HFFc6 (cell line): ENCODE results near the gene CFAP77. TPM values are rescaled to one million over a fixed set of nuclear protein-coding genes. Genes with fewer than 3 reads are reported as not detected.

Source experiments
- DNase-seq: peaks from one replicate; pipeline ENCODE4 v3.0.0-alpha.2; 2018
- H3K27ac Mint-ChIP-seq: 2 replicates; pipeline ENCODE4 v1.8.0; 2020; ENCODE audit warnings: mild to moderate bottlenecking, mixed read lengths
- H3K27me3 Mint-ChIP-seq: 2 replicates; pipeline ENCODE4 v1.8.0; 2021; ENCODE audit warnings: mild to moderate bottlenecking, moderate library complexity, mixed read lengths; ENCODE audit not compliant: insufficient read depth
- H3K36me3 Mint-ChIP-seq: 2 replicates; pipeline ENCODE4 v1.8.0; 2021; ENCODE audit warnings: low read depth, mixed read lengths
- H3K4me1 Mint-ChIP-seq: 2 replicates; pipeline ENCODE4 v1.8.0; 2020; ENCODE audit warnings: low read depth, mixed read lengths
- H3K4me3 Mint-ChIP-seq: 2 replicates; pipeline ENCODE4 v1.8.0; 2020; ENCODE audit warnings: mild to moderate bottlenecking, moderate library complexity, mixed read lengths
- H3K9me3 Mint-ChIP-seq: 2 replicates; pipeline ENCODE4 v1.8.0; 2020; ENCODE audit warnings: mild to moderate bottlenecking, mixed read lengths
- total RNA-seq, 6 experiments: library from RNA; stranded (reverse); fragmentation: NEBNext Ultra II Directional; extraction: Animal tissue kit (Norgen Biotek cat#: 25700); gene quantifications; 2 replicates in 1 of 6; 3 replicates in 5 of 6; pipeline ENCODE4 v1.2.3, GENCODE V29; 2021
- TF ChIP-seq, protein P1 (sequence below): fragments of 200-600 bp; sonication (generic); IDR thresholded peaks from 2 replicates; pipeline ENCODE4 v1.5.0; 2021; ENCODE audit warnings: antibody characterized with exemption, mild to moderate bottlenecking

Gene CFAP77
- total RNA-seq, 6 experiments from 2014 or later = not detected

DNA sequence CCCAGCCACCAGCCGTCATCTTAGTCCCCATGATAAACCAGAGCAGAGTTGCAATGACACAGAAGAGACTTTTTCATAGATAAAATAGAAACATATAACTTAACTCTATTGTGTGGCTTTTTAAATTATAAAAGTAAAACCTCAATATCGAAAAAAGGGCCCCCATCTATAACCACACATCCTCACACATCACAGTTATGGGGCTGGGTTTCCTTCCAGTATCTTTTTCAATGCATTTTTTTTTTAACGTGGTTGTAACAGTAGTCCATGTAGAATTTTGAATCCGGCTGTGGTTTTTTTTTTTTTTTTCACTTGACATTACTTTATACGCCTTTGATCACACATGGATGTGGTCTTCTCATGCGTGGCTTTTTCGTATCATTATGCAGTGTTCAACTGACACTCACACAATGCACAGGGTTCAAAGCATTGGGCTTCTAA, 77.4 kb downstream of the CFAP77 start:
- Mint-ChIP-seq H3K27ac (no peak overlapping the region), H3K36me3 (no peaks in the 10 kb centered on the region), H3K9me3 (no peaks in the 10 kb centered on the region), H3K4me1 (no peaks in the 10 kb centered on the region), H3K27me3 (peaks cover 64% of the 10 kb centered on the region), H3K4me3 (no peak overlapping the region)
- TF ChIP-seq, protein P1, sequence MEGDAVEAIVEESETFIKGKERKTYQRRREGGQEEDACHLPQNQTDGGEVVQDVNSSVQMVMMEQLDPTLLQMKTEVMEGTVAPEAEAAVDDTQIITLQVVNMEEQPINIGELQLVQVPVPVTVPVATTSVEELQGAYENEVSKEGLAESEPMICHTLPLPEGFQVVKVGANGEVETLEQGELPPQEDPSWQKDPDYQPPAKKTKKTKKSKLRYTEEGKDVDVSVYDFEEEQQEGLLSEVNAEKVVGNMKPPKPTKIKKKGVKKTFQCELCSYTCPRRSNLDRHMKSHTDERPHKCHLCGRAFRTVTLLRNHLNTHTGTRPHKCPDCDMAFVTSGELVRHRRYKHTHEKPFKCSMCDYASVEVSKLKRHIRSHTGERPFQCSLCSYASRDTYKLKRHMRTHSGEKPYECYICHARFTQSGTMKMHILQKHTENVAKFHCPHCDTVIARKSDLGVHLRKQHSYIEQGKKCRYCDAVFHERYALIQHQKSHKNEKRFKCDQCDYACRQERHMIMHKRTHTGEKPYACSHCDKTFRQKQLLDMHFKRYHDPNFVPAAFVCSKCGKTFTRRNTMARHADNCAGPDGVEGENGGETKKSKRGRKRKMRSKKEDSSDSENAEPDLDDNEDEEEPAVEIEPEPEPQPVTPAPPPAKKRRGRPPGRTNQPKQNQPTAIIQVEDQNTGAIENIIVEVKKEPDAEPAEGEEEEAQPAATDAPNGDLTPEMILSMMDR = no peak
- DNase-seq = no peak

DNA sequence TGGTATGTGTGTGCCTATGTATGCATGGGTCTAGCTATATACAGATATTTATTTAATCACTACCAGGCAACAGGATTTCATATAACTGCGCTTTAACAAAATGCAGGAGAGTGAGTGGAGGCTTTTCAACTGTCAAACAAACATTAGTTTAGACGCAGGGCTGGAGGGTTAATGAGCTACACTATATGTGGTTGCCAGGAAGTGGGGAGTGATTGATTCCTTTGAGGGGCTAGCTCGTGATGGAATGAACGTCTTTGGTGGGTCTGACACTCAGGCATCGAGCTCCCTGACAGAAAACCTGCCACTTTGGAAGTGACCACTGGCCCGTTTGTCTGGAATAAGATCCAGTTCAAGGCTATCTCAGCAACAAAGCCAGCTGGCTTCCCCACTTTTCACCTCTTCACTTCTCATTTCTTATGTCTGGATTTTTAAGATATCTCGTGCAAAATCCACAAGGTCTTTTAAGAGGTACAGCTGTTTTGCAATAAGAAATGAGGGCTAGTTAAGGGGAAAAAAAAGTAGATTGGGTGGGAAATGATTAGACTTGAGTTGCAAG, 78.0 kb downstream of the CFAP77 start:
- no peaks in the 10 kb centered on the region for H3K4me1 Mint-ChIP-seq

DNA sequence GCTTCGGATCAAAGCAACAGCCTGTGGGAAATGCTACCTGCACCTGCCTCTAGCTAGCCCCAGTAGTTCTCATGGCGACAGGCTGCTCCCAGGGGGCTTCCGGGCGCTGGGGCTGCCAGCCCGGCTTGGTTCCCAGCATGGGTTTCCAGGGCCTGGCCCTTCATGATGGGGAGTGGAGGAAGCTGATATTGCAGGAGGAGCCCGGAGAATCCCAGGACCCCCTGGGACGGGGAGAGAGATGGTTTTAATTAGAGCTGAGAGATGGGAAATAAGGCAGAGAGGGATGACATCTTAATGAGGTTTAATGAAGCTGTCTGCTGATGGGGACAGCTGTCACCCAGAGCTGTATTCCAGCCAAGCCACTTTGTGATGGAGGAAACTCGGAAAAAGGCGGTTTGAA, 78.6 kb downstream of the CFAP77 start:
- TF ChIP-seq, protein P1 = no peak
- no peak overlapping the region for H3K4me3 Mint-ChIP-seq
- no peaks in the 10 kb centered on the region; the same call in 1 of the 2 replicates for H3K9me3 Mint-ChIP-seq
- H3K27me3 Mint-ChIP-seq = peaks cover 63% of the 10 kb centered on the region
- no peak overlapping the region for H3K27ac Mint-ChIP-seq
- no peaks in the 10 kb centered on the region for H3K36me3 Mint-ChIP-seq
- no peaks in the 10 kb centered on the region for H3K4me1 Mint-ChIP-seq
- no peak for DNase-seq

More for the DNA sequence above, 78.0 kb downstream of the CFAP77 start:
- Mint-ChIP-seq H3K27me3 (peaks cover 63% of the 10 kb centered on the region), H3K27ac (no peak overlapping the region), H3K9me3 (no peaks in the 10 kb centered on the region; the same call in 1 of the 2 replicates), H3K4me3 (no peak overlapping the region), H3K36me3 (no peaks in the 10 kb centered on the region)
- TF ChIP-seq, protein P1 = no peak
- no peak for DNase-seq

DNA sequence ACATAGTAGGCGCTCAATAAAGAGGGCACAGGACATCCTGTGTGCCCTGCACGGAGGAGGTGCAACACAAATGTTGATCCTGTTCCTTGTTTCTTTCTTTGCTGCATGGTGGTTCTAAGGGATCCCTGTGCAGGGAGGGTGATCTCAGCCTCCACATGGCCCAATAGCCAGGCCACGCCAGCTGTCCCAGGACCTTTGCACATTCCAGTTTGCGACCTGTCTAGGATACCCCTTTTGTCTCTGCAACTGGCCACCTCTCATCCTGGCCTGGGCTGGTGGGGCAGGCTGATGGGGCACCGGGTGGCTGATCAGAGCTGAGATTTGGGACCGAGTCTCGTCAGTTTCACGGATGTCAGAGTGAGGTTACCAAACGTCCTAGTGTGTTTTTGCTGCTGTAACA, 79.5 kb downstream of the CFAP77 start:
- peaks cover under 1% of the 10 kb centered on the region; the same call in 1 of the 2 replicates for H3K9me3 Mint-ChIP-seq
- no peak overlapping the region for H3K4me3 Mint-ChIP-seq
- no peak overlapping the region for H3K27ac Mint-ChIP-seq
- H3K27me3 Mint-ChIP-seq = peaks cover 63% of the 10 kb centered on the region
- no peak for DNase-seq
- no peaks in the 10 kb centered on the region for H3K4me1 Mint-ChIP-seq
- TF ChIP-seq, protein P1 = no peak
- H3K36me3 Mint-ChIP-seq = no peaks in the 10 kb centered on the region

DNA sequence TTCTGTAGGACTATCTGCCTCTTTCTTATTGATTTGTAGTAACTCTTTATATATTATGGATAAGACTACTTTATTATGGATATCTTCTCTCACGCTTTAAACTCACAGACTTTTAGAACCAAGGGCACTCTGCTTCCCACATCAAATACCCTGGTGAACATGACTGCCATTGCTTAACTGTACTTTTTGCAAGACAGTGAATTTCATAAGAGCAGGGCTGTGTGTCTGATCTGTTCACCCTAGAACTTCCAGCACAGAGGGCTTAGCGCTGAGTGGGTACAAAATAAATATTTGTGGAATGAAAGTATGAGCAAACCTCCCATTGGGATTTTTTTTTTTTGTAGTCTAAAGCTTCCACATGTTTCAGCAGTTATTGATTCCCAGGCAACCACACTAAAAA, 84.8 kb downstream of the CFAP77 start:
- no peak for DNase-seq
- peaks cover 6% of the 10 kb centered on the region; the same call in 1 of the 2 replicates for H3K9me3 Mint-ChIP-seq
- no peaks in the 10 kb centered on the region for H3K4me1 Mint-ChIP-seq
- no peak overlapping the region for H3K27ac Mint-ChIP-seq
- TF ChIP-seq, protein P1 = no peak
- peaks cover 44% of the 10 kb centered on the region for H3K27me3 Mint-ChIP-seq
- no peaks in the 10 kb centered on the region for H3K36me3 Mint-ChIP-seq
- no peak overlapping the region for H3K4me3 Mint-ChIP-seq
